PC-3 (cell line): ENCODE measurements around the gene SLC25A21. TPM values are rescaled to one million over a fixed set of nuclear protein-coding genes. Genes with fewer than 3 reads are reported as not detected.

Source experiments
- ATAC-seq: fragments of 200-7000 bp; cut with Tn5 transposase; 2 replicates; pipeline ENCODE4 v1.9.1; 2020; ENCODE audit warnings: mild to moderate bottlenecking, moderate library complexity
- BruUV-seq: library from RNA; stranded (reverse); fragments of 400-500 nt; replicated peaks from 2 replicates; lab custom pipeline; 2021; lab: Mats Ljungman, UMichigan
- CTCF ChIA-PET: fragments of 300-600 bp; sonication (Branson Sonifier 250); formaldehyde crosslinking; loops from one replicate; lab custom pipeline; 2022; ENCODE audit warnings: antibody characterized with exemption; lab: Charles Lee
- POLR2A ChIA-PET: fragments of 300-600 bp; sonication (Branson Sonifier 250); formaldehyde crosslinking; loops from one replicate; lab custom pipeline; 2022; ENCODE audit warnings: antibody characterized with exemption; ENCODE audit not compliant: unreplicated experiment; lab: Charles Lee
- DNase-seq: peaks from one replicate; pipeline ENCODE4 v3.0.0-alpha.2; 2015
- H2AFZ ChIP-seq: fragments of 300-600 bp; sonication (generic); 2 replicates; pipeline ENCODE4 v1.6.0; 2016; ENCODE audit warnings: antibody characterized with exemption, low read length
- H3F3A ChIP-seq: fragments of 300-600 bp; sonication (generic); one replicate; pipeline ENCODE4 v1.6.0; 2017; ENCODE audit warnings: antibody characterized with exemption, low read length, control low read depth, mild to moderate bottlenecking; ENCODE audit not compliant: unreplicated experiment
- H3K27ac ChIP-seq: fragments of 300-600 bp; sonication (generic); 2 replicates; pipeline ENCODE4 v1.5.1; 2016; ENCODE audit warnings: mild to moderate bottlenecking, low read length
- H3K27me3 ChIP-seq: fragments of 300-600 bp; sonication (generic); 2 replicates; pipeline ENCODE4 v1.6.1; 2016; ENCODE audit warnings: low read length, mixed read lengths
- H3K36me3 ChIP-seq: fragments of 300-600 bp; sonication (generic); 2 replicates; pipeline ENCODE4 v1.6.1; 2016; ENCODE audit warnings: low read depth, mixed run types, low read length, mixed read lengths
- H3K4me1 ChIP-seq: fragments of 300-600 bp; sonication (generic); 2 replicates; pipeline ENCODE4 v1.5.1; 2016; ENCODE audit warnings: low read length; ENCODE audit not compliant: insufficient read depth
- H3K4me2 ChIP-seq: fragments of 300-600 bp; sonication (generic); 2 replicates; pipeline ENCODE4 v1.6.0; 2016; ENCODE audit warnings: low read length
- H3K4me3 ChIP-seq: fragments of 300-600 bp; sonication (generic); 2 replicates; pipeline ENCODE4 v1.5.1; 2016; ENCODE audit warnings: mild to moderate bottlenecking, low read length, mixed read lengths
- H3K79me2 ChIP-seq: fragments of 300-600 bp; sonication (generic); 2 replicates; pipeline ENCODE4 v1.6.1; 2017; ENCODE audit warnings: low read length, mixed read lengths
- H3K9ac ChIP-seq: fragments of 300-600 bp; sonication (generic); 2 replicates; pipeline ENCODE4 v1.6.0; 2016; ENCODE audit warnings: mild to moderate bottlenecking, low read length
- H3K9me2 ChIP-seq: fragments of 300-600 bp; sonication (generic); replicated peaks from 2 replicates; pipeline ENCODE4 v1.6.1; 2016; ENCODE audit warnings: mixed run types, low read length, mixed read lengths
- H3K9me3 ChIP-seq: fragments of 300-600 bp; sonication (generic); 2 replicates; pipeline ENCODE4 v1.6.1; 2016; ENCODE audit warnings: low read length, mixed read lengths
- H4K20me1 ChIP-seq: fragments of 300-600 bp; sonication (generic); 2 replicates; pipeline ENCODE4 v1.6.1; 2016; ENCODE audit warnings: low read length, mixed read lengths
- CTCF ChIP-seq: fragments of 300-600 bp; sonication (generic); conservative IDR thresholded peaks from 2 replicates; pipeline ENCODE4 v1.5.1; 2017; ENCODE audit warnings: antibody characterized with exemption, low read depth, mild to moderate bottlenecking, low read length
- EZH2 ChIP-seq: fragments of 300-600 bp; sonication (generic); IDR thresholded peaks from one replicate; pipeline ENCODE4 v1.6.1; 2017; ENCODE audit warnings: antibody characterized with exemption, mild to moderate bottlenecking, low read length; ENCODE audit not compliant: unreplicated experiment
- EZH2phosphoT487 ChIP-seq: fragments of 300-600 bp; sonication (generic); IDR thresholded peaks from 2 replicates; pipeline ENCODE4 v1.6.1; 2018; ENCODE audit warnings: mild to moderate bottlenecking, antibody characterized with exemption, low read length, borderline replicate concordance
- intact Hi-C: fragments of 100-400 bp; cut with micrococcal nuclease; formaldehyde crosslinking; loops from 2 replicates; pipeline ENCODE4 v1.9.0; 2023
- total RNA-seq: library from RNA; depleted of rRNA; stranded (reverse); fragments of >200 nt; gene quantifications from 2 replicates; pipeline ENCODE4 v1.2.3, GENCODE V29; 2014

The SLC25A21 gene
- total RNA-seq, 1 experiment from 2014 or later: 0.87 TPM

DNA sequence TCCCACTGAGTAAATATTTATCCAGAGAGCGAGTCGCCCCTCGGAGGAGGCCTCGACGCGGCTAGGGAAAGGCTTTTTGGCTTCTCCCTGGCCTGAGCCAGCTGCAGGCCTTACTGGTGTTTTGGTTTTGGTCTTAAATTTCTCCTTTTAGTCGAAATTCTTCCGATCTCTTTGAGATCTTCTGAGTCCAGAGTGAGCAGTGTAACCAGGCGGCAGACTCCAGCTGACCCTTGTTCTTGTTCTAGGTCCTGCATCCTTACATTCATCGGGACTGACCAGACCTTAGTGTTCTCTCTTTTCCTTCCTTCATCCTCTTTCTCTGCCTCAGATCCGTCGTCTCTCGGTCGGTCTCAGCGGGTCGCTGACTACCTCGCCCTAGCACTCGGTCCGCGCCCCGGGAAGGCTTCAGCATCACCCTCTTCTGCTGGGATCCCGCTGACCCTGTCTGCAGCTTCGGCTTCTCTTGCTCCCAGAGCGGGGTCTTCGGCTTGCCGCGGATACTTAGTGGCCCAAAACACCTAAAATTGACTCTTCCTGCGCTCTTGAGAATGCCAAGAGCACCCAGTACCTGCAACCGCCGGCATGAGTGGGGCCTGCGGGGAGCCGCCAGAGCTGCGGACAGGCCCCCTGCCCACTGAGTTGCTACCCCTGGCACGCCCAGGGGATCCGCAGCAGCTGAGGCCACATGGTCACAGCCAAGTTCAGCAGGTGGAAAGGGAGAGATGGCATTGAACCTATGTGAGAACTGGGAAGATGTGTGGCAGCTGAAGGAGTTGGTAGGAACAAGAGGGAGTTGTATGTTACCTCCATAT lies 513.2 kb downstream of the SLC25A21 start:
- intact Hi-C loops: no loop called here
- ChIA-PET CTCF (no interaction called here), POLR2A (no interaction called here)
- 0 out of 2 replicates have a peak, but pooled peaks cover 3% of the 10 kb centered on the region for H3K36me3 ChIP-seq
- DNase-seq: peak; percentile 18
- no peak overlapping the region for H3K4me2 ChIP-seq
- no peaks in the 10 kb centered on the region for H3F3A ChIP-seq
- no peaks in the 10 kb centered on the region for H4K20me1 ChIP-seq
- H3K27ac ChIP-seq: no peak overlapping the region
- no peak overlapping the region for H3K9ac ChIP-seq
- no peaks in the 10 kb centered on the region for H3K9me3 ChIP-seq
- no peak overlapping the region for H3K4me3 ChIP-seq
- peaks cover 13% of the 10 kb centered on the region for H3K4me1 ChIP-seq
- no peak for ATAC-seq
- H2AFZ ChIP-seq: no peak overlapping the region
- BruUV-seq: no TSS peak
- peaks cover 22% of the 10 kb centered on the region for H3K79me2 ChIP-seq
- TF ChIP-seq EZH2: no peak
- no peak for TF ChIP-seq CTCF
- no peak for TF ChIP-seq EZH2phosphoT487
- no peaks in the 10 kb centered on the region for H3K9me2 ChIP-seq
- H3K27me3 ChIP-seq: no peaks in the 10 kb centered on the region

- no peaks in the 10 kb centered on the region for H3K9me3 ChIP-seq
- intact Hi-C loops: no loop called here
- ATAC-seq: no peak
- no peaks in the 10 kb centered on the region for H3K27me3 ChIP-seq
- no peak overlapping the region for H3K9ac ChIP-seq
- peak overlapping the region; percentile 68 for H3K4me3 ChIP-seq
- no peaks in the 10 kb centered on the region for H4K20me1 ChIP-seq
- CTCF ChIA-PET: interaction anchor here (0.6 to 2.0 kb wide), 3 partner anchors 69 to 459 kb away, joined by 3 to 6 read pairs (median 4); no protein-coding TSS in a partner anchor
- peaks cover 13% of the 10 kb centered on the region for H3K79me2 ChIP-seq
- no TSS peak for BruUV-seq
- no peaks in the 10 kb centered on the region for H3F3A ChIP-seq
- H2AFZ ChIP-seq: peak overlapping the region; percentile 80
- TF ChIP-seq EZH2phosphoT487: no peak
- TF ChIP-seq CTCF: no peak
- no peak for TF ChIP-seq EZH2
- H3K4me2 ChIP-seq: peak overlapping the region; percentile 82
- POLR2A ChIA-PET: interaction anchor here (0.5 to 0.6 kb wide), 2 partner anchors 283 to 487 kb away, joined by 4 read pairs; no protein-coding TSS in a partner anchor
- H3K4me1 ChIP-seq: peaks cover 13% of the 10 kb centered on the region
- H3K36me3 ChIP-seq: 0 out of 2 replicates have a peak, but pooled peaks cover 2% of the 10 kb centered on the region
- no peak for DNase-seq
- no peak overlapping the region for H3K27ac ChIP-seq
- H3K9me2 ChIP-seq: no peaks in the 10 kb centered on the region
These were observed 514.0 kb downstream of the SLC25A21 start for GRCh38 chr14:36658123-36659009.
